Dermis blood vessel endothelial cell (primary cell): Measurements from ENCODE around the gene GAGE13. TPM values are rescaled to one million over a fixed set of nuclear protein-coding genes. Genes with fewer than 3 reads are reported as not detected.
"Not testable (repeated sequence)": the region's sequence is repeated elsewhere in the genome, so short reads cannot be mapped to it uniquely, and the experiment has no call there.

Experiments used
- DNase-seq: peaks from one replicate; pipeline ENCODE4 v3.0.0; 2010
- total RNA-seq: library from RNA; depleted of rRNA; stranded (reverse); fragments of >200 nt; gene quantifications from 2 replicates; pipeline ENCODE4 v1.2.3, GENCODE V29; 2014

GAGE13 gene
- total RNA-seq, 1 donor from 2014 or later, result not detected

- not testable (repeated sequence) for DNase-seq
Observed at GRCh38 chrX:49331841-49332240, 459 bp downstream of the GAGE13 start.

DNA sequence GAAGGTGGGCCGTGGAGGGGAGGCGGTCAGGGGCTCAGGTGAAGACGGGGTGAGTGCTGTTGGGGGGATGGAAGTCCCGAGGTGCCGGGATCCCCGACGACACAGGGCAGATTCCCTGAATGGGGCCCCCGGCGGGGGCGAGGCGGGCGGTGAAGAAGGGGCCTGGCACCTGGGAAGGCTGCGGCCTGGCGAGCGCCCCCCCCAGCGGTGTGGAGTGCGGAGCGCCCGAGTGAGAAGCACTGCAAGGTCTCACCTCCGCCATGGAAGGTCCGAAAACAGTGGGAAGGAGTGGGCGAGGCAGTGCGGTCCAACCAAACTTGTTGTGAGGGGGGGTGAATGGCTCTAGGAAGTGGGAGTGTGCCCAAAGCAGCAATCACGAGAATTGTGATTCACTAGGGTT, 10.1 kb downstream of the GAGE13 start:
- not testable (repeated sequence) for DNase-seq

DNA sequence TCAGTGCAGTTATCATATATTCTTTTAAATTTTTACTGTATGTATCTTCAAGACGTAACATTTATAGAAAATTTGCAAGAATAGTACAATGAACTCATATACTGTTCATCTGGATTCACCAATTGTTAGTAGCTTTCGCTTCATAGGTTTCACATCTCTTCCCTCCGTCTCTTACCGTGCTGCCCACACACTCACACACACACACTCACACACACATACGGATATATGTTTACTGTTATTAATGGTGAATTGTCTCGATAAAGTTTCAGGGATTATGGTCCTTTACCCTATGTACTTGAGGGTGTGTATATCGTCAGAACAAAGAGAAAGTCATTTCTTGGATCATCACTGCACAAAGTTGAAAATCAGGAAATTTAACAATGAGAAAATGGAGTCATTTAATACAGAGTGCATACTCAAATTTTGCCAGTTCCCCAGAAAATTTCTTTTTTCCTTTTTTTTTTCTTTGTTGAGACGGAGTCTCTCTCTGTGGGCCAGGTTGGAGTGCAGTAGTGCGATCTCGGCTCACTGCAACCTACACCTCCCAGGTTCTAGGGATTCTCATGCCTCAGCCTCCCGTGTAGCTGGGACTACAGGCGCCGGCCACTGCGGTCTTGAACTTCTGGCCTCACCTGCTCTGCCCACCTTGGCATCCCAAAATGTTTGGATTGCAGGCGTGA, 13.3 kb downstream of the GAGE13 start:
- DNase-seq, result not testable (repeated sequence)

GRCh38 chrX:49345402-49345801, 14.0 kb downstream of the GAGE13 start:
- not testable (repeated sequence) for DNase-seq

DNA sequence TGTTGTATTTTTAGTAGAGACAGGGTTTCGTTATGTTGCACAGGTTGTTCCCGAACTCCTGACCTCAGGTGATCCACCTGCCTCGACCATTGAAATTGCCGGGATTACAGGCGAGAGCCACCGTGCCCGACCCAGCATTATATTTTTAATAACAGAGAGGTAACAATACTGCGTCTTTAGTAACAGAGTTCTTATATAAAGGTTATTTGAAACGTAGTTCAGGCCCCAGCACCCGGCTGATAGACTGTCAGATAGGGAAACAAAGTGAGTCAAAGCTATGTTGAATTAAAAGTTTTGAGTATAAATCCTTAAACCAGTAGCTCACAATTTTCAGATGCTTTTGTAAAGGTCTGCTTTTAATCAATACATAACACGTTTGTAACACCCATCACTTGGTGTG, 14.8 kb downstream of the GAGE13 start:
- DNase-seq, result peak; percentile 2

Other genes starting within 250 kb of the GAGE13 start
- 24.5 and 27.2 TPM in 2 replicates for gene GPKOW, start 207.8 kb upstream of the GAGE13 start, total RNA-seq
- 0.68 and 0.84 TPM in 2 replicates for gene MAGIX, start 168.8 kb upstream of the GAGE13 start, total RNA-seq
- 2.6 and 13.1 TPM in 2 replicates for gene PLP2, start 159.7 kb upstream of the GAGE13 start, total RNA-seq
- 9.4 and 9.7 TPM in 2 replicates for gene PRICKLE3, start 145.2 kb upstream of the GAGE13 start, total RNA-seq
- 0.14 and 0.34 TPM in 2 replicates for gene SYP, start 131.4 kb upstream of the GAGE13 start, total RNA-seq
- under 0.01 and 0.05 TPM in 2 replicates for gene CACNA1F, start 98.2 kb upstream of the GAGE13 start, total RNA-seq
- 9.7 and 12.2 TPM in 2 replicates for gene CCDC22, start 96.1 kb upstream of the GAGE13 start, total RNA-seq
- 0.17 TPM in 1 of 2 replicates, not detected in the other for gene FOXP3, start 66.9 kb upstream of the GAGE13 start, total RNA-seq
- gene PPP1R3F, start 61.8 kb upstream of the GAGE13 start, total RNA-seq, result 1.8 and 3.7 TPM in 2 replicates
- gene GAGE10, start 27.9 kb upstream of the GAGE13 start, total RNA-seq, result not detected in 2 replicates
- not detected in 2 replicates for gene GAGE12J, start 9.5 kb upstream of the GAGE13 start, total RNA-seq
- gene GAGE12C, start 200.6 kb downstream of the GAGE13 start, total RNA-seq, result not detected in 2 replicates
- not detected in 2 replicates for gene GAGE12D, start 210.2 kb downstream of the GAGE13 start, total RNA-seq
- not detected in 2 replicates for gene GAGE12E, start 219.7 kb downstream of the GAGE13 start, total RNA-seq
- not detected in 2 replicates for gene GAGE12F, start 229.3 kb downstream of the GAGE13 start, total RNA-seq
- gene GAGE12G, start 238.8 kb downstream of the GAGE13 start, total RNA-seq, result not detected in 2 replicates
- not detected in 2 replicates for gene GAGE12H, start 248.4 kb downstream of the GAGE13 start, total RNA-seq